HG02678 (cell line): ENCODE measurements around the gene SPHK2.
"Not testable (repeated sequence)": the region's sequence is repeated elsewhere in the genome, so short reads cannot be mapped to it uniquely, and the experiment has no call there.

ENCODE experiments used
- ATAC-seq: cut with Tn5 transposase; IDR thresholded peaks from one replicate; pipeline ENCODE4 v1.9.1; 2021; ENCODE audit warnings: mild to moderate bottlenecking, moderate library complexity; ENCODE audit not compliant: unreplicated experiment

The SPHK2 gene

GRCh38 chr19:48623556-48624066, 4.3 kb downstream of the SPHK2 start:
- ATAC-seq, result no peak

- peak; percentile 64 for ATAC-seq
Measured at GRCh38 chr19:48624067-48624594, 4.8 kb downstream of the SPHK2 start.

GRCh38 chr19:48624791-48625723, 5.8 kb downstream of the SPHK2 start:
- no peak for ATAC-seq

GRCh38 chr19:48625891-48626327, 6.6 kb downstream of the SPHK2 start:
- no peak for ATAC-seq

GRCh38 chr19:48627201-48627864, 8.0 kb downstream of the SPHK2 start:
- ATAC-seq, result no peak

GRCh38 chr19:48627865-48628314, 8.6 kb downstream of the SPHK2 start:
- no peak for ATAC-seq

GRCh38 chr19:48628486-48629296, 9.4 kb downstream of the SPHK2 start:
- ATAC-seq, result no peak

- no peak for ATAC-seq
Measured at GRCh38 chr19:48629297-48629598, 9.9 kb downstream of the SPHK2 start.

GRCh38 chr19:48629599-48630295, 10.4 kb downstream of the SPHK2 start:
- ATAC-seq, result no peak

GRCh38 chr19:48630296-48631063, 11.2 kb downstream of the SPHK2 start:
- ATAC-seq, result no peak

GRCh38 chr19:48631225-48631624, 11.9 kb downstream of the SPHK2 start:
- ATAC-seq, result no peak

GRCh38 chr19:48632286-48632685, 13.0 kb downstream of the SPHK2 start:
- ATAC-seq, result not testable (repeated sequence)

- no peak for ATAC-seq
Measured at GRCh38 chr19:48632692-48633147, 13.4 kb downstream of the SPHK2 start.

- no peak for ATAC-seq
Measured at GRCh38 chr19:48633148-48634035, 14.1 kb downstream of the SPHK2 start.

- ATAC-seq, result no peak
Measured at GRCh38 chr19:48634036-48634342, 14.7 kb downstream of the SPHK2 start.

GRCh38 chr19:48634424-48635262, 15.3 kb downstream of the SPHK2 start:
- no peak for ATAC-seq

GRCh38 chr19:48635263-48635965, 16.1 kb downstream of the SPHK2 start:
- ATAC-seq, result no peak
